ENCODE measurements around the gene COX5A.
"Not testable (repeated sequence)": the region's sequence is repeated elsewhere in the genome, so short reads cannot be mapped to it uniquely, and the experiment has no call there.

DNA sequence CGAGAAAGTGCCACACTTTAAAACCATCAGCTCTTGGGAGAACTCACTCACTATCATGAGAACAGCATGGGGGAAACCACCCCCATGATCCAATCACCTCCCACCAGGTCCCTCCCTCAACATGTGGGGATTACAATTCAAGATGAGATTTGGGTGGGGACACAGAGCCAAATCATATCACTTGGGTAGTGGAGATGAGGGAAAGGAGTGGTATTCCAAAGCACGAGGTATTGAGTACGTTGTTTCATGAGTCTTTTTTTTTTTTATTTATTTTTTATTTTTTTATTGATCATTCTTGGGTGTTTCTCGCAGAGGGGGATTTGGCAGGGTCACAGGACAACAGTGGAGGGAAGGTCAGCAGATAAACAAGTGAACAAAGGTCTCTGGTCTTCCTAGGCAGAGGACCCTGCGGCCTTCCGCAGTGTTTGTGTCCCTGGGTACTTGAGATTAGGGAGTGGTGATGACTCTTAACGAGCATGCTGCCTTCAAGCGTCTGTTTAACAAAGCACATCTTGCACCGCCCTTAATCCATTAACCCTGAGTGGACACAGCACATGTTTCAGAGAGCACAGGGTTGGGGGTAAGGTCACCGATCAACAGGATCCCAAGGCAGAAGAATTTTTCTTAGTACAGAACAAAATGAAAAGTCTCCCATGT is 50.2 kb downstream of the COX5A start:
- TF ChIP-seq, protein P1, sequence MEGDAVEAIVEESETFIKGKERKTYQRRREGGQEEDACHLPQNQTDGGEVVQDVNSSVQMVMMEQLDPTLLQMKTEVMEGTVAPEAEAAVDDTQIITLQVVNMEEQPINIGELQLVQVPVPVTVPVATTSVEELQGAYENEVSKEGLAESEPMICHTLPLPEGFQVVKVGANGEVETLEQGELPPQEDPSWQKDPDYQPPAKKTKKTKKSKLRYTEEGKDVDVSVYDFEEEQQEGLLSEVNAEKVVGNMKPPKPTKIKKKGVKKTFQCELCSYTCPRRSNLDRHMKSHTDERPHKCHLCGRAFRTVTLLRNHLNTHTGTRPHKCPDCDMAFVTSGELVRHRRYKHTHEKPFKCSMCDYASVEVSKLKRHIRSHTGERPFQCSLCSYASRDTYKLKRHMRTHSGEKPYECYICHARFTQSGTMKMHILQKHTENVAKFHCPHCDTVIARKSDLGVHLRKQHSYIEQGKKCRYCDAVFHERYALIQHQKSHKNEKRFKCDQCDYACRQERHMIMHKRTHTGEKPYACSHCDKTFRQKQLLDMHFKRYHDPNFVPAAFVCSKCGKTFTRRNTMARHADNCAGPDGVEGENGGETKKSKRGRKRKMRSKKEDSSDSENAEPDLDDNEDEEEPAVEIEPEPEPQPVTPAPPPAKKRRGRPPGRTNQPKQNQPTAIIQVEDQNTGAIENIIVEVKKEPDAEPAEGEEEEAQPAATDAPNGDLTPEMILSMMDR (IDR thresholded peaks at IDR 0.05), result not testable (repeated sequence)
- TF ChIP-seq POLR2A (IDR thresholded peaks at IDR 0.05), result not testable (repeated sequence)
